AG04449 (cell line): ENCODE measurements around the gene PITPNB.

ENCODE experiments used
- CTCF ChIA-PET: fragments of 350-600 bp; formaldehyde crosslinking; extraction: SDS; loops from one replicate; lab custom pipeline; 2021; ENCODE audit warnings: antibody characterized with exemption; lab: Yijun Ruan, JAX
- POLR2A ChIA-PET: fragments of 400-600, 350-600 bp; formaldehyde crosslinking; extraction: SDS; loops from one replicate; lab custom pipeline; 2020; ENCODE audit warnings: antibody characterized with exemption, inconsistent platforms; lab: Yijun Ruan, JAX
- DNase-seq: peaks from one replicate; pipeline ENCODE4 v3.0.0-alpha.2; 2010; ENCODE audit warnings: low read depth, low spot score
- H3K4me3 ChIP-seq: 2 replicates; pipeline ENCODE4 v1.5.1; 2011; ENCODE audit warnings: low read depth, mild to moderate bottlenecking, control low read depth, low read length
- TF ChIP-seq, protein P1 (sequence below): IDR thresholded peaks from one replicate; pipeline ENCODE4 v1.5.1; 2011; ENCODE audit warnings: mild to moderate bottlenecking, moderate library complexity, low read length, control low read depth, inconsistent platforms; ENCODE audit not compliant: insufficient read depth; ENCODE audit errors: missing control alignments

PITPNB gene

DNA sequence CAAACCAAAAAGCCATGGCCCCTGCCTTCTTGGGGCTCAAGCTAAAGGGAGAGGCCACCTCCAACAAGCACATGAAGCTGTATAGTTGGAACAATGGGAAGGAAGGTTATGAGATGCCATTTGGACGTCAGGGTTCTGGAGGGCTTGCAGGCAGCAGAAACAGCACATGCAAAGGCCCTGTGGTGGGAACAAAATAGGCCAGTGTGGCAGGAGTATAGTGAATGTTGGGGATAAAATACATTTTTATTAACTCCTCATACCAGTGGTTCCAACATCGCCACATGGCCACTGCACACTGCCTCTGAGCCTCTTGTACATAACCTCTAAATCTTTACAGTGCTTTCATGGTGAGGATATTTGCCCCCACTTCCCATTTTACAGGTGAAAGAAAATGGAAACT, 85.3 kb downstream of the PITPNB start:
- CTCF ChIA-PET: interaction anchor here (0.7 to 1.2 kb wide), 2 partner anchors 29 to 46 kb away, joined by 3 read pairs; no protein-coding TSS in a partner anchor
- POLR2A ChIA-PET: no interaction called here
- no peak overlapping the region for H3K4me3 ChIP-seq
- DNase-seq: no peak
- TF ChIP-seq, protein P1, sequence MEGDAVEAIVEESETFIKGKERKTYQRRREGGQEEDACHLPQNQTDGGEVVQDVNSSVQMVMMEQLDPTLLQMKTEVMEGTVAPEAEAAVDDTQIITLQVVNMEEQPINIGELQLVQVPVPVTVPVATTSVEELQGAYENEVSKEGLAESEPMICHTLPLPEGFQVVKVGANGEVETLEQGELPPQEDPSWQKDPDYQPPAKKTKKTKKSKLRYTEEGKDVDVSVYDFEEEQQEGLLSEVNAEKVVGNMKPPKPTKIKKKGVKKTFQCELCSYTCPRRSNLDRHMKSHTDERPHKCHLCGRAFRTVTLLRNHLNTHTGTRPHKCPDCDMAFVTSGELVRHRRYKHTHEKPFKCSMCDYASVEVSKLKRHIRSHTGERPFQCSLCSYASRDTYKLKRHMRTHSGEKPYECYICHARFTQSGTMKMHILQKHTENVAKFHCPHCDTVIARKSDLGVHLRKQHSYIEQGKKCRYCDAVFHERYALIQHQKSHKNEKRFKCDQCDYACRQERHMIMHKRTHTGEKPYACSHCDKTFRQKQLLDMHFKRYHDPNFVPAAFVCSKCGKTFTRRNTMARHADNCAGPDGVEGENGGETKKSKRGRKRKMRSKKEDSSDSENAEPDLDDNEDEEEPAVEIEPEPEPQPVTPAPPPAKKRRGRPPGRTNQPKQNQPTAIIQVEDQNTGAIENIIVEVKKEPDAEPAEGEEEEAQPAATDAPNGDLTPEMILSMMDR: no peak

DNA sequence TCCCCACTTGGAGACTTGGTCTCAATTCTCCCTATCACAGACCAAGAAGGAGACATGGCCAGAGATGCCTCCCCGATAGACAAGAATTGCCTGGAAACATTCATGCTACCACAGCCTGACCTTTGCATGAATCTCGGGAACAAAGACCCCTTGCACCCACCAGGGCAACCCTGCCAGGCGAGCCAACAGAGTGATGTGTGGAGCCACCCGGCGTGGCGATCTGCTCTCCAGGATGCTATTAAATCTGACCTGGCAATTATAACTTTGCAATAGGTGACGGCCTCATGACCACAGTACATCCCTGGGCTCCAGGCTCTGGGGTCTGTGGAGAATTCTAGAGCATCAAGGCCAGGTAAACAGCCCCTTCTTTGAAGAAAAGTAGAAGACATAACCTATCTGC, 86.5 kb downstream of the PITPNB start:
- TF ChIP-seq, protein P1: no peak
- ChIA-PET CTCF (no interaction called here), POLR2A (no interaction called here)
- no peak overlapping the region for H3K4me3 ChIP-seq
- DNase-seq: no peak

DNA sequence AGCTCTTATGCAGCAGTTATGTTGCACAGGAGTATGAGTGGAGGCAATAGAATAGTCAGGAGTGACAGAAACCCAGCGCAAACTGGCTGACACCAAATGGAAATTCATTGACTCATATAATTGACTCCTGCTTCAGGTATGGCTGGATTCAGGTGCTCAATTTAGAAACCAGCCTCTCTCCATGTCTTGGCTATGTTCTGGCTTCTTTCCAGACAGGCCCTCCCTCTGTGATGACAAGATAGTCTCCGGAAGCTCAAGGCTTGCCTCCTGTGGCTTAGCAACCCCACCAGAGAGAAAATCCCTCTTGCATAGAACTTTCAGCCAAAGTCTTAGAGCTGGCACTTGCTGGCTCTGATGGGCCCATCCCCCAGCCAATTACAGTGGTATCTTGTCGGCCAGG, 89.4 kb downstream of the PITPNB start:
- TF ChIP-seq, protein P1: no peak
- POLR2A ChIA-PET: interaction anchor here (0.7 kb wide), 1 partner anchor 10 kb away, joined by 3 read pairs; no protein-coding TSS in a partner anchor
- CTCF ChIA-PET: interaction anchor here (0.9 kb wide), 1 partner anchor 15 kb away, joined by 3 read pairs; no protein-coding TSS in a partner anchor

DNA sequence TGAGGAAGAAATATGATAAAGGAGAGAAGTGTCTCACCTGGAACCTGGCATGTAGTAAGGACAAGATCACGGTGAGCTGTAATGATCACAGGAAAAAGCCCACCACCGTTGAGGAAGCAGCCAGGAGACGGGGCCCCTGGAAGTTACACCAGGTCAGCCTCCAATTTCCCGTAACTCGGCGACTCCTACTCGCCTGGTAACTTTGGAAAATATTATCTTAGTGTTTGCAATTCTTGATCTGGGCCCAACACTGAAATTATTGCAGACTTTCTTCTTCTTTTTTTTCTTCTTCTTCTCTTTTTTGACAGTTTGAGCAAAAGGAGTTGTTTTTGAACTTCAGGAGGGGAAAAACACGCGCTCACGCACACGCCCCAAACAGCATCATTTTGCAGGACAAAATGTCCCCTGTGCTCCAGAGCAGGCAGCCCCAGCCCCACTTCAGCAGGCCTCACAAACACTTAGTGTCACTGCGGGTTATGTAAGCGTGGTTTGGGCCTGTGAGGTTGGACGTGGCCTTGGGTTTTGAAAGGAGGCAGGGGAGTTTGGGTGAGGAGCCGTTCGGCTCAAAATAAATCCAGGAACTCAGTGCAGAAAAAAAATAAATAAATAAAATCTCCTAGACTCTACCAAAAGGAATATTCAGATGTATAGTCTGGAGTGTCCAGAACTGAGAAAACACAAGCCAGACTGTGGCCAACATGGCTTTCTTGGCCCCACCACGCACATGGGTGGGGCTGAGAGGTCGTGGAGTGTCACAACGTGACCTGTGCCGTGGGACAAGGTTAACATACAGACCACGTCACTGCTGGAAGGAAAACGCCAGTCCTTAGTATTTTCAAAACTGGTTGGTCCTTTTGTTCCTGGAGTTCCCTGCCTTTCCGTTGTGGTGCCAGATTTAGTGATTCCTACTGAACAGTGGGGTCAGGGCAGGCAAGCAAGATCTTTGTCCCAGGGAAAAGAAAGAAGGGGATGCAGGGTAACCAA, 91.2 kb downstream of the PITPNB start:
- no peak for DNase-seq
- TF ChIP-seq, protein P1: no peak
- POLR2A ChIA-PET: no interaction called here

More for the DNA sequence above, 89.4 kb downstream of the PITPNB start:
- H3K4me3 ChIP-seq: no peak overlapping the region
- DNase-seq: no peak

DNA sequence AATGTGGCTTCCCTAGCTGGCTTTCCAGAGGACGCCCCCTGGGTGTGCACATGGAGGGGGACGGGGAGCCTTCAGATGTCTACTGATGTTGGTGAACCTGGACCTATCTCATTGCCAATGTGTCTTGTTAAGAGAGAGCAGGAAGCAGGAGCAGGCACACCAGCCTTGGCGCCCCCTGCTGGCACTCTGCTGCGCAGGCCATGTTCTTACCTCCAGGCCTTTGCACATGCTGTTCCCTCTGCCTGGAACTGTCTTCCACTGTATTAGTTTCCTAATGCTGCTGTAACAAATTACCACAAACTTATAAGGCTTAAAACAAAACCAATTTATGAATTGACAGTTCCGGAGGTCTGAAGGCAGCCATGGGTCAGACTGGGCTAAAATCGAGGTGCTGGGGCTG, 93.9 kb downstream of the PITPNB start:
- CTCF ChIA-PET: interaction anchor here (1.3 kb wide), 1 partner anchor 10 kb away, joined by 3 read pairs; no protein-coding TSS in a partner anchor
- POLR2A ChIA-PET: no interaction called here
- no peak overlapping the region for H3K4me3 ChIP-seq
- TF ChIP-seq, protein P1: peak; percentile 17
- no peak for DNase-seq

More for the DNA sequence above, 91.2 kb downstream of the PITPNB start:
- no peak overlapping the region for H3K4me3 ChIP-seq
- CTCF ChIA-PET: no interaction called here

DNA sequence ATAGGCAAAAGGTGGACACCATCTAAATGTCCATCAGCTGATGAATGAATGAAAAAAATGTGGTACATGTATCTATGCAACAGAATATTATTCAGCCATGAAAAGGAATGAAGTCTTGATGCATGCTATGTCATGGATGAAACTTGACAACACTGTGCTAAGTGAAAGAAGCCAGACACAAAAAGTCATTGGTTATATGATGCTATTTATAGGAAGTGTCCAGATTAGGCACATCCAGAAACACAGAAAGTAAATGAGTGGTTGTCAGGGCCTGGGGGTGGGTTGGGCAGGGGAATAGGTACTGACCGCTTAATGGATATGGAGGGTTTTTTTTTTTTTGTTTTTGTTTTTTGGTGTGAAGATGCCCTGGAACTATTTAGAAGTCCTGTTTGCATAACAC, 95.8 kb downstream of the PITPNB start:
- H3K4me3 ChIP-seq: no peak overlapping the region
- POLR2A ChIA-PET: no interaction called here
- TF ChIP-seq, protein P1: no peak
- CTCF ChIA-PET: no interaction called here
- no peak for DNase-seq
